Activated CD4-positive, alpha-beta T cell treated with anti-CD3 and anti-CD28 coated beads, Interleukin-2, amount 50 U/mL, for 16 hours (primary cell): ENCODE measurements around the gene CARS2.
A peak's percentile ranks its signal among the peaks of the same experiment; 100 is the strongest.

Source experiments
- DNase-seq: peaks from one replicate; pipeline ENCODE4 v3.0.0-alpha.2; 2020

CARS2 gene

GRCh38 chr13:110705826-110706569 lies at the start of gene CARS2:
CARS2 (minus strand) TSS chr13:110706116; CDS start chr13:110706093, 23 bp downstream.
- DNase-seq = peak; percentile 97

- DNase-seq = no peak
Measured at GRCh38 chr13:110748271-110748670, 42.4 kb upstream of the CARS2 start.

- no peak for DNase-seq
Measured at GRCh38 chr13:110746438-110746837, 40.5 kb upstream of the CARS2 start.

GRCh38 chr13:110743687-110744086 lies 37.8 kb upstream of the CARS2 start:
- no peak for DNase-seq

GRCh38 chr13:110737555-110737954 lies 31.6 kb upstream of the CARS2 start:
- no peak for DNase-seq

GRCh38 chr13:110734561-110734960 lies 28.6 kb upstream of the CARS2 start:
- DNase-seq = no peak

GRCh38 chr13:110731072-110731471 lies 25.2 kb upstream of the CARS2 start:
- no peak for DNase-seq

- peak; percentile 86 for DNase-seq
Measured at GRCh38 chr13:110726726-110727125, 20.8 kb upstream of the CARS2 start.

GRCh38 chr13:110726153-110726552 lies 20.2 kb upstream of the CARS2 start:
- DNase-seq = peak; percentile 47

- DNase-seq = no peak
Measured at GRCh38 chr13:110723598-110723997, 17.7 kb upstream of the CARS2 start.

- no peak for DNase-seq
Measured at GRCh38 chr13:110722971-110723370, 17.1 kb upstream of the CARS2 start.

GRCh38 chr13:110719036-110719710 lies 13.3 kb upstream of the CARS2 start:
- no peak for DNase-seq

GRCh38 chr13:110716247-110716515 lies 10.3 kb upstream of the CARS2 start:
- no peak for DNase-seq

GRCh38 chr13:110715395-110716246 lies 9.7 kb upstream of the CARS2 start:
- DNase-seq = peak; percentile 99

GRCh38 chr13:110714797-110715394 lies 9.0 kb upstream of the CARS2 start:
- no peak for DNase-seq

GRCh38 chr13:110713981-110714796 lies 8.3 kb upstream of the CARS2 start:
- DNase-seq = peak; percentile 46

- DNase-seq = no peak
Measured at GRCh38 chr13:110713642-110713952, 7.7 kb upstream of the CARS2 start, which contains the start of gene ING1. ING1 (plus strand) TSS chr13:110713700; CDS start chr13:110714150, 450 bp downstream.

GRCh38 chr13:110712849-110713641 lies 7.1 kb upstream of the CARS2 start:
- DNase-seq = peak; percentile 100

GRCh38 chr13:110712081-110712848 lies 6.3 kb upstream of the CARS2 start:
- peak; percentile 88 for DNase-seq

GRCh38 chr13:110706570-110707372 lies 855 bp upstream of the CARS2 start:
- no peak for DNase-seq
